GM23248 (cell line): ENCODE results near the gene RCOR1.

ENCODE experiments used
- EZH2 ChIP-seq: fragments of 200-600 bp; sonication (generic); IDR thresholded peaks from 2 replicates; pipeline ENCODE4 v1.6.1; 2018; ENCODE audit warnings: antibody characterized with exemption, mild to moderate bottlenecking; ENCODE audit not compliant: insufficient read depth, poor library complexity, severe bottlenecking
- EZH2phosphoT487 ChIP-seq: fragments of 200-600 bp; sonication (generic); IDR thresholded peaks from 2 replicates; pipeline ENCODE4 v1.6.1; 2018; ENCODE audit warnings: antibody characterized with exemption, moderate library complexity, mild to moderate bottlenecking, low read depth; ENCODE audit not compliant: insufficient read depth

DNA sequence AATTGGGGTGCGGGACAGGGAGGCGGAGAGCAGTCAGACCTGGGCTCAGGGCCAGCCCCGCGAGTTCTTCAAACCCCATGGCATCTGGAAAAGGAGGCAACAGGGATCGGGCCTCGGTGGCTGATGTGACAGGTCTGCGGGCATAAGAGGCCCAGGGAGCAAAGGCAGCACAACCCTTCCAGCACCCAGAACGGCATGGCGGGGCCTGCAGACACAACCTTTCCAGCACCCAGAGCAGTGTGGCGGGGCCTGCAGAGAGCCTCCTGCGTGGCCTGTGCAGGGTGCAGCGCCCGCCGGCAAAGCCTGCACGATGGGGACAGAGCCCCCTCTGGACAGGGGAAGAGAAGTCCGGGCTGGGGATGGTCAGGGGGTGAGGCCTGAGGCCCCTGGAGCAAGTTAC, 158.6 kb downstream of the RCOR1 start:
- TF ChIP-seq EZH2phosphoT487 (no peak), EZH2 (no peak)
